Right cardiac atrium (tissue), 5 donors: Measurements from ENCODE around the gene FCHSD1. TPM values are rescaled to one million over a fixed set of nuclear protein-coding genes. Genes with fewer than 3 reads are reported as not detected.

Source experiments
- ATAC-seq, 2 donors: fragments of 200-7000 bp; cut with Tn5 transposase; one replicate each; pipeline versions ENCODE4 v1.8.0 to v1.9.1; 2020; ENCODE audit warnings: moderate library complexity in 2 of 2, mild to moderate bottlenecking in 1 of 2
- DNase-seq, 3 donors: peaks; one replicate each; pipeline ENCODE4 v3.0.0-alpha.2; 2020
- H3K27ac ChIP-seq: one replicate; pipeline ENCODE4 v1.5.1; 2013; ENCODE audit warnings: mild to moderate bottlenecking, low read length, control low read depth, moderate library complexity
- H3K27me3 ChIP-seq: one replicate; pipeline ENCODE4 v1.6.1; 2013; ENCODE audit not compliant: control insufficient read depth, insufficient read depth
- H3K4me1 ChIP-seq: one replicate; pipeline ENCODE4 v1.6.1; 2013; ENCODE audit warnings: low read length; ENCODE audit not compliant: control insufficient read depth, insufficient read depth
- H3K4me3 ChIP-seq: one replicate; pipeline ENCODE4 v1.5.1; 2013; ENCODE audit warnings: low read length, control low read depth
- H3K9me3 ChIP-seq: one replicate; pipeline ENCODE4 v1.6.1; 2013; ENCODE audit warnings: low read length; ENCODE audit not compliant: control insufficient read depth
- WGBS: extraction: QIAGEN DNeasy Blood & Tissue Kit; methylation state at CpG from one replicate; pipeline ENCODE4 v1.1.7; 2013; 5-methylcytosine and 5-hydroxymethylcytosine counted together
- intact Hi-C, 4 donors: fragments of 100-400 bp; cut with DNase I; formaldehyde crosslinking; loops; one replicate each; pipeline versions ENCODE4 v1.11.0 to v1.14.0; 2022 to 2023
- polyA plus RNA-seq: library from polyadenylated mRNA; stranded (reverse); fragments of 200-250 nt; gene quantifications from one replicate; pipeline ENCODE4 v1.2.3, GENCODE V29; 2013
- total RNA-seq, 4 donors: library from RNA; stranded (reverse); fragmentation: NEBNext Ultra II Directional; extraction: Animal tissue kit (Norgen Biotek cat#: 25700); gene quantifications; one replicate each; pipeline ENCODE4 v1.2.1, GENCODE V29; 2021
- donor health status: healthy with polysubstance abuse.
- donor health status: DM: no; HTN: yes; CAD: no.
- donor health status: DM: no; HTN: no; CAD: no.
- donor health status: DM: no; HTN: yes; CAD: no; lungs with severe emphysema.
- donor health status: DM: yes; HTN: yes; CAD: no.

The FCHSD1 gene
- total and polyA plus RNA-seq, 5 donors = 3.8 to 6.7 (median 4.3) TPM

DNA sequence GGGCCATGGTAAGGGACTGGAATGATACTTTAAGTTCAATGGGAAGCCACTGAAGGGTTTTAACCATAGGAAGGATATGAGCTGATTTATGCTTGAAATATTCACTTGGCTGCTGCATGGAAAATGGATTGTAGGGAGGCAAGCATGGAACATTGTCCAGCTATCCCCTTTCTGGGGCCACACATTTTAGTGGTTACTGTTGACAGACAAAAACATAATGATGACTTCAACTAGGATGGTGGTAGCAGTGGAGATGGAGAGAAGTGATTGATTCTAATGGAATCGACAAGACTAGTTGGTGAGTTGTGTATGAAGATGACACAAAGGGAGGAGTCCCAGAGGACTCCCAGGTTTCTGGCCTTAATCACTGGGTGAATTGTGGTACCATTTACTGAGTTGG lies 6.2 kb upstream of the FCHSD1 start:
- no peaks in the 10 kb centered on the region for H3K4me1 ChIP-seq
- DNase-seq = no peak
- no peaks in the 10 kb centered on the region for H3K9me3 ChIP-seq
- H3K27ac ChIP-seq = no peak overlapping the region
- no peaks in the 10 kb centered on the region for H3K27me3 ChIP-seq
- intact Hi-C loops = no loop called here
- WGBS = 97% methylated on average over 1 of the region's 1 CpG
- H3K4me3 ChIP-seq = no peak overlapping the region
- ATAC-seq = no peak

- intact Hi-C loops = no loop called here
- no peaks in the 10 kb centered on the region for H3K9me3 ChIP-seq
- ATAC-seq = no peak
These were observed 5.2 kb upstream of the FCHSD1 start for GRCh38 chr5:141656396-141656795.

GRCh38 chr5:141655020-141655419 lies 3.8 kb upstream of the FCHSD1 start:
- H3K9me3 ChIP-seq = no peaks in the 10 kb centered on the region
- H3K27ac ChIP-seq = no peak overlapping the region
- WGBS = 87% methylated on average over 7 of the region's 7 CpGs
- no peaks in the 10 kb centered on the region for H3K4me1 ChIP-seq
- no peaks in the 10 kb centered on the region for H3K27me3 ChIP-seq
- no peak overlapping the region for H3K4me3 ChIP-seq
- DNase-seq = no peak
- intact Hi-C loops = no loop called here
- no peak for ATAC-seq

More at GRCh38 chr5:141656396-141656795, 5.2 kb upstream of the FCHSD1 start:
- H3K4me1 ChIP-seq = no peaks in the 10 kb centered on the region
- DNase-seq = no peak
- H3K27me3 ChIP-seq = no peaks in the 10 kb centered on the region
- no peak overlapping the region for H3K4me3 ChIP-seq
- 91% methylated on average over 9 of the region's 9 CpGs for WGBS
- no peak overlapping the region for H3K27ac ChIP-seq

DNA sequence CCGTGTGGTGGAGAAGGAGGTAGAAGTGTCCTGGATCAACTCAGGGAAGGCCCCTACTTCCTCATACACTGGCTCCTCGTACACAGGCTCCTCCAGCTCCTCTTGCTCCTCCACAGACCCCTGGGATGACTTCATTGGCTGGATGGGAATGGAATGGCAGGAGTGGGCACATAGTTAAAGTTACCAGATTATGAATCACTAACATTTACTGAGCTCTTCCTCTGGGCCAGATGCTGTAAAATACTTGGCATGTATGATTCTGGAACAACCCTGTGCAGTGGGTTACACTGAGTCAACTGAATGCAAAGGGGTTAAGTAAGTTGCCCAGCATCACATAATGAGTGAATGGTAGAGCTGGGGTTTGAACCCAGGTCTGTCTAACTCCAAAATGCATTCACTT lies 3.1 kb upstream of the FCHSD1 start:
- no peak for ATAC-seq
- H3K4me3 ChIP-seq = no peak overlapping the region
- no peaks in the 10 kb centered on the region for H3K27me3 ChIP-seq
- WGBS = 81% methylated on average over 2 of the region's 2 CpGs
- intact Hi-C loops = no loop called here
- no peaks in the 10 kb centered on the region for H3K4me1 ChIP-seq
- no peak for DNase-seq
- no peaks in the 10 kb centered on the region for H3K9me3 ChIP-seq
- H3K27ac ChIP-seq = no peak overlapping the region

DNA sequence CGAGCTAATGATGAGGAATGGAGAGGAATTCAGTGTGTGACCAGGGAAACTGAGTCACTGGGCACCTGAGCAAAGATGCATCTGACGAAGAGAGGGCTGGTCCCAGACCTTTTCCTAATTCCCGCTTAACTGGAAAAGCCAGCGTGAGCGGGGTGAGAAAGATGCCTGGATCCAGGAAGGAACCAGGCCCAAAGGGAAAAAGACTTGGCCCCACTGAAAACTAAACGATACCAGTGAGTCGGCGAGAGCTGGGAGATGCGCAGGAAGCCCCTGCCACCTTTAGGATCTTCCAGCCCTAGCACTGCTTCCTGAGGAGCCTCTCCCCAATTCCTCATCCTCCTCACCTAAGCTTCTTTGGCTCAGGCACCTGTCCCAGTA lies 499 bp upstream of the FCHSD1 start:
- intact Hi-C loops = no loop called here

DNA sequence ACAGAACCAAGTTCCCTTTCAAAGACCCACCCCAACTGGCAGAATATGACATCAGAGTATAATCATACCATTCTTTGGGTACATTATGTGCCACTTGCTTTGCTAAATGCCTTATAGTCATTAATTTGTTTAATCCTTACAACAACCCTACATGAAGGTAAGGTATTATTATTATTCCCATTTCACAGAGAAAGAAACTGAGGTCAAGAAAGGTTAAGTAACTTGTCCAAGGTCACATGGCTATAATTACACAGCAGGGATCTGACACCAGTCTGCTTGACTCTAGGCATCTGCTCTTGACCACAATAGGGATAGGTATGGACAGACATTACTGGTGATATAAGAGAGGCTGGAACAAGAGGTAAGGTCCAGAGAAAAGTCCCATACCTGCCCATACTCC lies 1.2 kb downstream of the FCHSD1 start:
- intact Hi-C loops = no loop called here
- H3K27ac ChIP-seq = no peak overlapping the region
- H3K27me3 ChIP-seq = no peaks in the 10 kb centered on the region
- H3K9me3 ChIP-seq = no peaks in the 10 kb centered on the region
- no peaks in the 10 kb centered on the region for H3K4me1 ChIP-seq
- ATAC-seq = no peak
- DNase-seq = no peak
- H3K4me3 ChIP-seq = no peak overlapping the region

More for the DNA sequence above, 499 bp upstream of the FCHSD1 start:
- no peaks in the 10 kb centered on the region for H3K27me3 ChIP-seq
- H3K27ac ChIP-seq = no peak overlapping the region
- ATAC-seq = peak in 1 of 2 donors; percentile 2
- DNase-seq = no peak
- no peaks in the 10 kb centered on the region for H3K9me3 ChIP-seq
- WGBS = 54% methylated on average over 9 of the region's 9 CpGs
- peak overlapping the region; percentile 49 for H3K4me3 ChIP-seq
- no peaks in the 10 kb centered on the region for H3K4me1 ChIP-seq

- Histone ChIP-seq H3K27me3 (no peaks in the 10 kb centered on the region), H3K9me3 (no peaks in the 10 kb centered on the region), H3K4me3 (no peak overlapping the region), H3K27ac (no peak overlapping the region), H3K4me1 (no peaks in the 10 kb centered on the region)
- DNase-seq = peak in 2 of 3 donors; percentile 69
- intact Hi-C loops = no loop called here
- 89% methylated on average over 17 of the region's 17 CpGs for WGBS
- ATAC-seq = no peak
These were observed 2.0 kb downstream of the FCHSD1 start for GRCh38 chr5:141649056-141649688.

- DNase-seq = no peak
- no peaks in the 10 kb centered on the region for H3K4me1 ChIP-seq
- intact Hi-C loops = no loop called here
- no peak for ATAC-seq
- H3K4me3 ChIP-seq = no peak overlapping the region
- no peak overlapping the region for H3K27ac ChIP-seq
- no peaks in the 10 kb centered on the region for H3K9me3 ChIP-seq
- H3K27me3 ChIP-seq = no peaks in the 10 kb centered on the region
- WGBS = 87% methylated on average over 3 of the region's 3 CpGs
These were observed 3.4 kb downstream of the FCHSD1 start for GRCh38 chr5:141647851-141648250.

DNA sequence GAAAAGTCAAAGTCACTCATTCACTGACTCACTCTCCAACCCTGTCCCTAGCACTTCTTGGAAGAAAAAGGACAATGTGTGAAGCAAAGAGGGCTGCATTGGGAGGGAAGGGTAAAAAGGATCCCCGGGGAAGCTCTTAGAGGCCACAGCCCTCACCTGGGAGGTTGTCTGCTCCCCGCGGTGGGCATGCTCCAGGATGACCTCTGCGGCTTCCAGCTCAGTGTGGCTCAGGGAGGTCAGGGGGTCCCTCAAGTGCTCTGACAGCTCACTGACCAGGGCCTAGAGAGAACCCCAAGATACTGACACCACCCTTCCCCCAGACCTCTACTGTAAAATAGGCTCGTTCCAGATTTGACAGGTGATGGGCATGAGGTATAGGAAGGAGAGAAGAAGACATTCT lies 4.0 kb downstream of the FCHSD1 start:
- Histone ChIP-seq H3K9me3 (no peaks in the 10 kb centered on the region), H3K4me1 (no peaks in the 10 kb centered on the region), H3K4me3 (no peak overlapping the region), H3K27me3 (no peaks in the 10 kb centered on the region), H3K27ac (no peak overlapping the region)
- intact Hi-C loops = no loop called here
- DNase-seq (no peak), ATAC-seq (no peak)
- WGBS = 89% methylated on average over 5 of the region's 5 CpGs

GRCh38 chr5:141646026-141646425 lies 5.2 kb downstream of the FCHSD1 start:
- Histone ChIP-seq H3K27me3 (no peaks in the 10 kb centered on the region), H3K4me3 (no peak overlapping the region), H3K9me3 (no peaks in the 10 kb centered on the region), H3K27ac (no peak overlapping the region), H3K4me1 (no peaks in the 10 kb centered on the region)
- ATAC-seq (no peak), DNase-seq (no peak)
- 92% methylated on average over 6 of the region's 6 CpGs for WGBS
- intact Hi-C loops = no loop called here

DNA sequence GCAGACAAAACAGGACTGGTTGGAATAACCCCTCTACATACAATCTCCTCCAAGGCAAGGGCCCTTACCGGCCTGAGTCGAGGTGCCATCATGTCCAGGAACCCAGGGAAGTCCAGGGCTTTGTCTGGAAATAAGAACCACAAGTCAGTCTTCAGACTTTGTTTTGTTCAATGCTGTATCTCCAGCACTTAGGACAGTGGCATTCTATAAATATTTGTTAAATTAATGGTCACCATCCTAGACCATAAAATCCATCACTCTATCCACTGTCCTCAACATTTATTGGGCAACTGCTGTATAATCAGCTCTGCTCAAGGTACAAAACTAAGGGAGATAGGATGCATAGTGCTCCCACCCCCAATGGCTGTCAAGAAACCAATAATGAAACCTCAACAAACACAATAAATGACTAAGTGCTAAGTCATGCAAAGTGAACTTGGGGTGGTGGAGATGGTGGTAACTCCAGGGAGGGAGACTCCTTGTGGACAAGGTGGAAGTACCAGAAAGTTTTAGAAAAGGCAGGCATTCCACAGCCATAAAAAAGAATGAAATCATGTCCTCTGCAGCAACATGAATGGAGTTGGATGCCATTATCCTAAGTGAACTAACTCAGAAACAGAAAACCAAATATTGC lies 9.5 kb downstream of the FCHSD1 start:
- intact Hi-C loops = no loop called here
- Histone ChIP-seq H3K9me3 (no peaks in the 10 kb centered on the region), H3K27me3 (no peaks in the 10 kb centered on the region), H3K4me1 (no peaks in the 10 kb centered on the region), H3K4me3 (no peak overlapping the region), H3K27ac (no peak overlapping the region)
- 90% methylated on average over 2 of the region's 2 CpGs for WGBS
- DNase-seq (no peak), ATAC-seq (no peak)

- ATAC-seq (no peak), DNase-seq (no peak)
- H3K9me3 ChIP-seq = no peaks in the 10 kb centered on the region
- peaks cover 3% of the 10 kb centered on the region for H3K4me1 ChIP-seq
- intact Hi-C loops = no loop called here
- H3K27ac ChIP-seq = no peak overlapping the region
- H3K4me3 ChIP-seq = no peak overlapping the region
- H3K27me3 ChIP-seq = no peaks in the 10 kb centered on the region
- WGBS = 85% methylated on average over 9 of the region's 9 CpGs
These were observed 10.5 kb downstream of the FCHSD1 start for GRCh38 chr5:141640698-141641097.
